HG03354 (cell line): ENCODE results near the gene NCOA6.
"Not testable (repeated sequence)": the region's sequence is repeated elsewhere in the genome, so short reads cannot be mapped to it uniquely, and the experiment has no call there.

Experiments
- ATAC-seq: cut with Tn5 transposase; IDR thresholded peaks from one replicate; pipeline ENCODE4 v1.9.1; 2021; ENCODE audit warnings: mild to moderate bottlenecking; ENCODE audit not compliant: unreplicated experiment, poor library complexity, severe bottlenecking

NCOA6 gene

DNA sequence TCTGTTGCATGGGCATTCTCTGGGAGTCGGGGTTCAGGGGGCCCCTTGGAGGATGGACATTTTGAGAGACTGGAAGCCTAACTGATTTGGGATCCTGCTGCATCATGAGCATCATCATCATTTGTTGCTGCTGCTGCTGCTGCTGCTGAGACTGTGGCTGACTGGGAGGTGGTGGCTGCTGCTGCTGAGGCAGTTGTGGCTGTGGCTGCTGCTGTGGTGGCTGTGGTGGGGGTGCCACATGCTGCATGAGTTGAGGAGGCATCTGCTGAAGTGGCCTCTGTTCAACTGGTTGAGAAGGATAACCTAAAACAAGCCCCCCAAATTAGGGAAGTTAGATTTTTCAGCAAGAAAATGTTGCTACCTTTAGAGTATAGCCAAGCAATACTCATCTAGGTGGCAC is 82.4 kb downstream of the NCOA6 start:
- no peak for ATAC-seq

DNA sequence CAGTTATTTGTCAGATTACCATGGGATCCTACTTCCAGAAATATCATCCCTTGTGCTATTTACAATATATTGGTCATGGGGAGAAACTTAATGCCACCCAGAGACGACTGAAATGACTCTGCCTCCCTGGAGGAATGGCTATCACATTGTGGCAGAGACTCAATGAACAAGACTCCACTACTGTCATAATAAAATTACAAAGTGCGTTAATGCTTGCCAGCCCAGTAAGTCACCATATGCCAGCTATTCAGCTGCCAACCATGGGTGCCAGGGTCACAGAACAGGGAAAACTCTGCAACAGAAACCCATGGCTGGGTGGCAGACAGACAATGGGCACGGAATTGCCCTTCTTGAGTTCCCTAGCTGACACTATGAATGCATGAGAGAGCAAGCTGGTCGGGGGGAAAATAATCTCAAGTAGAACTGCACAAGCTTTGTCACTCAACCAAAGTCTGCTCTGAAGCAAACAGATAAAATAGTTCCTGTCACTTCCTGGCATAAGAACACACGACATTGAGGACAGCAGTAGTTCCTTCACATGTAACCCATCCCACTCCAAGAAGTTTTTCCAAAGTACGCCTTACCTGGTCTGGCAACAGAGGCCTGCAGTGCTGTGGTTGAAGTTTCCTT is 89.2 kb downstream of the NCOA6 start:
- ATAC-seq, result no peak

DNA sequence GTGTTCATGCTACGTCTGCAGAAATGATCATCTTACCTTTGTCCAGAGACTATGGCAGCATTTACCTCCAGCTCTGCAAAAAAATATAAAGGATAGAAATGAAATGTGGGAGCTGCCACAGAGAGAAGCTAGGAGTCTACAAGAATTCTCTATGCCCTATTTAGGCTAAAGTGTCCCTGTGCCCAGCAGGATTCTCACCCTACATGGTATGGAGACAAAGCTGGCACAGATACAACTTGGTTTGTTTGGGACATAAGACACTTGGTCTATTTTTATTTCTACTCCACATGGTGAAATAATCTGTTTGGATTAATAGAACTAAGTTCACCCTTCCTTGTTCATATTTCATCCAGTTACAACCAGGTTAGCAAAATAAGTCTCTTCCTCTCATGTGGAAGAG is 92.9 kb downstream of the NCOA6 start:
- ATAC-seq, result no peak

DNA sequence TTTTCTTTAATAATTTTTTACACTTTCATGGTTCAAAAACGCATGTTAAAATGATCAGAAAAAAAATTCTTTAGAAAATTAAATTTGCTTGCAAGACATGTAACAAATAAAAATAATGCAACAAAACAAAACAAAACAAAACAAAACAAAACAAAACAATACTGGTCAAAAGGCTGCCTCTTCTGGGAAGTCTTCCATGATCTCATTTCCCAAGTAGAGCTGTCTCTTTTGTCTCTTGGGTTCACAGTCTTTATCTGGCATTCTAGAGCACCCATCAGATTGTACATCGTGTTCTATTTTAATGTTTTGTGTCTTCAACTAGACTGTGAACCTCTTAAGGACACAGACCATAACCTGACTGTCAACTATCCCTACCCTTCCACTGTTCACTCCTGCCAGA is 96.0 kb downstream of the NCOA6 start:
- ATAC-seq, result no peak

DNA sequence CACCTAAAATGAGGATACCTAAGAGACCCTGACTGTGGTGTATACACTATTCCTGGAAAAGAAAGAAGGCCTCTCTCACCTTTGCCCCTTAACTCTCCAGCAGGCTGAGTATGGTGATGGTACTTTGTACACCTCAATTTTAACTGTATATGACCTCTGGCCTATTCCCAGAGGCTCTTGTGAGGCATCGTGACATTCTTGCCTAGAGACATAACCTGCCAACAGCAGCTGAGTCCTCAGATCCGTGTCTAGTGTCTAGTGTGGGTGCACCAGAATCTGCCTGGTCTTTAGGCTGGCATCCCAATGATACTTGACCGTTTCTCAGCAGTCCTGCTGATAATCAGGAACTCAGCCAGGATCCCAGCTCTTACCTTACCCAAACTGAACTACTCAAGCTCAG is 101.3 kb downstream of the NCOA6 start:
- no peak for ATAC-seq

DNA sequence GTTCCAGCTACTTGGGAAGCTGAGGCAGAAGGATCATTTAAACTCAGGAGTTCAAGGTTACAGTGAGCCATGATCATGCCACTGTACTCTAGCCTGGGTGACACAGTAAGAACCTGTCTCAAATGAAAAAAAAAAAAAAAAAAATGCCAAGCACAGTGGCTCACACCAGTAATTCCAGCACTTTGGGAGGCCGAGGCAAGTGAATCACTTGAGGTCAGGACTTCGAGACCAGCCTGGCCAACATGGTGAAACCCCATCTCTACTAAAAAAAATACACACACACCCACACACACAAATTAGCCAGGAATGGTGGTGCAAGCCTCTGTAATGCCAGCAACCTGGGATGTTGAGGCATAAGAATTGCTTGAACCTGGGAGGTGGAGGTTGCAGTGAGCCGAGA is 102.9 kb downstream of the NCOA6 start:
- ATAC-seq, result not testable (repeated sequence)

DNA sequence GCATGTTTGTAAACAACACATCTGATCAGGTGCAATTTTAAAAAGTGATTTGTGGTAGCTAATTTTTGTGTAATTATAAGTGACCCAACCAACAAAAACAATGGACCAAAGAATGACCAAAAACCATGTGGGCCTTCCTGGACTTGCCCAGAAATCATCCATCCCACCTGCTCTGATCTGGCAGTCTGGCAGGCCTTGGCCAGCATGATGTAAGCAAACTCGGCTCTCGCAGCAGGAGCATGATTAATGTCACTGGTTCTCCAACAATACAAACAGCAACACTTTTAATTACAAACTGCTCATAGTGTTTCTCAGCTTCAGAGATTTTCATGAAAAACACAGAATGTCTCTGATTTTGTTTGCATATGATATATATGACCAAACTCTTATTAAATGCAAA is 105.2 kb downstream of the NCOA6 start:
- ATAC-seq, result no peak

DNA sequence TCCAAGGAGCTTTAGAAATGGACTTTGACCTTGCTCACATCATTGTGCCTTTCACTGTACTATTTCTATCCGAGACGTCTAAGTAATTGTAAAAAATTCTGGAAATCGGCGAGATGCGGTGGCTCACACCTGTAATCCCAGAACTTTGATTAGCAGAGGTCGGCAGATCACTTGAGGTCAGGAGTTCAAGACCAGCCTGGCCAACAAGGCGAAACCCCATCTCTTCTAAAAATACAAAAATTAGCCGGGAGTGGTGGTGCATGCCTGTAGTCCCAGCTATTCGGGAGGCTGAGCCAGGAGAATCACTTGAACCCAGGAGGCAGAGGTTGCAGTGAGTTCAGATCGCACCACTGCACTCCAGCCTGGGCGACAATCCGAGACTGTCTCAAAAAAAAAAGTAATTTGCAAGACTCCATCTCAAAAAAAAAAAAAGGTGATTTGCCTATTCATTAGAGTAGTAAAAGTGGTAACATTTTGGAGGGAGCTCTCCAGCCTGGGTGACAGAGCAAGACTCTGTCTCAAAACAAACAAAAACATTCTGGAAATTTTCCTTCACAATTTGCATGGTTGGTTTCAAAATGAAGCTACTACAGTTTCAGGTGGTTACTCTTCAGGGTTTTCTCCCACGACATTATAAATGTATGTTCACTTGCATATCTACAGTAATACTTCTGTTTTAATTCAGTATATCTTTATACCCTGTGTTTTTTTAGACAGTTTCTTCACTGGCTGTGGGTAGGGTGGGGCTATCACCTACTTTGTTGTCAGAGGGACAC is 106.0 kb downstream of the NCOA6 start:
- peak; percentile 92 for ATAC-seq

DNA sequence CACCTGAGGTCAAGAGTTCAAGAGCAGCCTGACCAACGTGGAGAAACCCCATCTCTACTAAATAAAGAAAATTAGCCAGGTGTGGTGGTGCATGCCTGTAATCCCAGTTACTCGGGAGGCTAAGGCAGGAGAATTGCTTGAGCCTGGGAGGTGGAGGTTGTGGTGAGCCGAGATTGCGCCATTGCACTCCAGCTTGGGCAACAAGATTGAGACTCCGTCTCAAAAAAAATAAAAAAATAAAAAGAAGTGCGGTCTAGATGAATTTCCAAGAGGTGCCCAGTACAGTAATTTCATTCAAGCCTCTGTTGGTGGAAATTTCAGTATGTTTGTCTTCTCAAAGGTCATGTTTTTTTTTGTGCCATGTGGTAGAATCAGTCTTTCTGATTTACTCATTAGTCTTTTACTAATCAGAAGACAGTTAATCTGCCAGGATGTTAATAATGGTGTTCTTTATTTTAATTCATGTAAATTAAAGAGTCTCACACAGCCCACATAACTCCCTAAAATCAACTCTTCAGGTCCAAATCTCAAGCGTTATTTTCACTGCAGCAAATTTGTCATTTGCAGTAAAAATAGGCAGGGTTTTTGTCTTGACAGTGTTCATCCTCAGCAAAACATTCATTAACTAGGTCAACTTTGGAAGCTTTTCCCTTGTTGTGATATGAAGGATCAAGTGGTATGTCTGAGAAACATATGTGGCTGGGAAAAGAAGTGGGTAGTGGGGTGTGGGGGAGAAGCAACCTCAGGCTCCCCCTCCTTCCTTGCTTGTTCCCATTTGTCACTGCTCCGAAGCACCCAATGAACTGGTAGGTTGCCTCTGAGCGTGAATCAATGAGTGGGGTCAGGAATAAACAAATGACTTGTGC is 108.0 kb downstream of the NCOA6 start:
- no peak for ATAC-seq

DNA sequence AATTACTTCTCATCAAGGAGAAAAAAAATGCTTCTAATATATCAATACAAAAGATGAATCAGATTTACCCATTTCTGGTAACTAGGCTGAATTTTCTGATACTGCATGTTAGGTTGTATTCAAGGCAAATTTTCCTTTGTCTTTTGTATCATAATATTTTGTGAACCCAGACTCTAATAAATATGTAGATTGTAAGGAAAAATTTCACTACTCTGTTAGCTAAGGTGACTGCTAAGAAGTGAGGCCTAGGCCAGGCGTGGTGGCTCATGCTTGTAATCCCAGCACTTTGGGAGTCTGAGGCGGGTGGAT is 108.6 kb downstream of the NCOA6 start:
- no peak for ATAC-seq

DNA sequence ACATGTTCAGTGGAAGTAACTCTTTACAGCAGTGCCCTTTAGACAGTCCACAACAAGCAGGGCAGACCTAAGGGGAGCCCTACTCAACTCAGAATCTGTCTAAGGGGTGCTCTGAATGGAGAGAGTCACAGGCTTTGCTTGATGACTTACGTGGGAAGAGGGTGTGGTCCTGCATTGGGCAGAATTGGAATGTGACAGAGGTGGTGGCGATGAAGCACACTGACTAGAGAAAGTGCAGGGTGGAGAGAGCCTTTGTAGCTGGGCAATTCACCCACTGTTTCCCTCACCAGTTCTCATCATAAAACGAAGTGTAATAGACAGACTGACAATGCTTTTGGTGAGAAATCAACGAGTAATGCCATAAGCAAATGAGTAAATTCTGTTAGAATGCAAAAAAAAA is 110.1 kb downstream of the NCOA6 start:
- no peak for ATAC-seq

DNA sequence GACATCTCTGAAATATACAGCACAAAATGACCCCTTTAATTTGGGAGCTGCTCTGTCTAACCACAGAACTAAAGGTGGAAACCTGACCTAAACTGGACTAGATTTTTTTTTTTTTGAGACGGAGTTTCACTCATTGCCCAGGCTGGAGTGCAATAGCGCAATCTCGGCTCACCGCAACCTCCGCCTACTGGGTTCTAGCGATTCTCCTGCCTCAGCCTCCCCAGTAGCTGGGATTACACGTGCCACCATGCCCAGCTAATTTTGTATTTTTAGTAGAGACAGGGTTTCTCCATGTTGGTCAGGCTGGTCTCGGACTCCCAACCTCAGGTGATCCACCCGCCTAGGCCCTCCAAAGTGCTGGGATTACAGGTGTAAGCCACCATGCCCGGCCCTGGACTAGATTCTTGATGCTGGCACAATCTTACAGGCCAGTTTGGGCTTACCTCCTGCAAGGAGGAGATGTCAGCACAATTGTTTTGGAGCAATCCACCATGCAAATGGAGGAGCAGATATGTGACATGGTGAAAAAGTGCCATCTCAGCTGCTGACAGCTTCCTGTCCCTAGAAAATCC is 111.4 kb downstream of the NCOA6 start:
- not testable (repeated sequence) for ATAC-seq

DNA sequence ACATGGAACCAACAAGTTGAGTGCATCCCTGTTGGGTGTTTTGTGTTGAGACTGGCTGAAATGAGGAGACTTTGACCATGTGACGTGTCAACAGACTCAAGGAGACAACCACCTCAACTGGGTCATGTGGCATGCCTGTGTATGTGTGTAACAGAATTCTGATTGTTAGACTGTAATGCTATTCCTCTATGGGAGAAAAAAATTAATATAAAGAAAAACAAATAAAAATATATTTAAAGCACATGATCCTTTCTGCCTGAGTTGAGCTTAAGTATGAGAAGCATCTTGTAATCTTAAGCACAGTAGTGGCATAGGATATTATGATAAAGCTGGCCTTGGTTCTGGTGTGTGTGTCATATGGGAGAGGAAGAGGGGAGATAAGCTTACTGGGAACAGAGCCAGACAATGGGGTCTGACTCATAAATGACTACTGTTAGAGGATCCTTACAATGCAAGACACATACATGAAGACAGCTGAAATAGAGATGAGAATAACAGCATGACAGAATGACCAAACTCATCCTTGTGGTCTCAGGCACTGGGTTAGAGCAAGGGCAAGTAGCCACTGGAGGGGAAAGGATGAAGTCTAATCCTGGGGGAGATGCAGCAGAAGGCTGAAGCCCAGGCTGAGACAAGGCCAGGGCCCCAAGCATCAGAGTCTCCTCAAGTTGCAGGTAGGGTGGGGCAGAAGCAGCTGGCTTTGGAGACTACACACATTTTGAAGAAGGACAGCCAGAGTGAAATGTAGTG is 112.1 kb downstream of the NCOA6 start:
- no peak for ATAC-seq

DNA sequence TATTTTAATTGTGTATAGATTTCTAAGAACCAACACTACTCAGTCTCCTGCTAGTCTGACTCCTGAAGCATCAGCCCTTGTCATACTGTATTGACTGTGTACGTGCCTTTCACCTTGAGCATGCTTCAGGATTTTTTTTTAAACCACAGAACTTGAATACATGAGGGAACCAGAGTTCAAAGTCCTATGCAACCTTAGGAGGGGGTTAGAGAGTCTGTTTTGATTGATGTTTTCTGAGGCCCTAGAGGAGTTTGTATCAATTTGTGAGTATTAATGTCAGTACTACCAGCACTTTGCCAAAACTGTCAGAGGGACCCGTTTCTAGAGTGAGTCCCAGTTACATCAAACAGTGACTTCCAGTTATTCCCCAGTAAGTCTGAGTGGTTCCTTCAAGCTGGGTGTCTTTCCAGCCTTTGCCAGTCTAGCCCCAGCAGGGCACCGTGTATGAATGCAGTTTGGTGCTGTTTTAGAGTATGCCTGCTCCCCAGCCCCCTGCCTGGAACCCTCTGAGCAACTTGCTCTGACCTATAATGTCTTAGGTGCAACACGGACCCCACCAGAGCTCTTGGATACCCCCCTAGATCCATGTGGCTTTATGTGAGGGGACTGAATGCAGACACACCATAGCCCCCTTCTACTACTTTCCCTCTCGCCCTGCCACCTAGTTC is 112.8 kb downstream of the NCOA6 start:
- no peak for ATAC-seq

DNA sequence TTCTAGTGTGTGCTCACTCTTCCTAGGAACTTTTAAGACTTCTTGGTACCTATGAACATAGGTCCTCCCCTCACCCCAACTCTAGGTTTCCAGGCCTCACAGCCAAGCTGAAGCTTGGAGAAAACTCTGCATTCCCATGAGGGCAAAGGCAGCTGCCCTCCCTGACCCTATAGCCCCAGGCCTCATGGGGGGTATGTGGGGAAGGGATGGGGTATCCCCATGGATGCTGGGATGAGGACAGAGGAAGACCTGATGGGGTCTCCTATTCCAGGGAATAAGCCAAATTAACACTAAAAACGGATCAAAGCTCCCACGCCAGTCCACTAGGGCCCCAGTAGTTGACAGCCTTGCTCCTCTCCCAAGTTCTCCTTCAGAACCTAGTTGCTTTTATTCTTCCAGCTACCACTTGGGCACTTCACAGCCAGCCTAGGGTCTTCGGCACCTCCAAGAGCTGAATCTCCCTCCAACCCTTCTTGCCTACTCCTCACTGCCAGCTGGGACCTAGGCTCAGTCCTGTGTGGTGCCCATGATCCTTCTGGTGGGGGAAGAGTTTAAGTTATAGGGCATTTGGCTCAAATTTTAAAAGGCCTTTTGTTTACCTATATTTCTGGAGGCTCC is 113.5 kb downstream of the NCOA6 start:
- no peak for ATAC-seq

DNA sequence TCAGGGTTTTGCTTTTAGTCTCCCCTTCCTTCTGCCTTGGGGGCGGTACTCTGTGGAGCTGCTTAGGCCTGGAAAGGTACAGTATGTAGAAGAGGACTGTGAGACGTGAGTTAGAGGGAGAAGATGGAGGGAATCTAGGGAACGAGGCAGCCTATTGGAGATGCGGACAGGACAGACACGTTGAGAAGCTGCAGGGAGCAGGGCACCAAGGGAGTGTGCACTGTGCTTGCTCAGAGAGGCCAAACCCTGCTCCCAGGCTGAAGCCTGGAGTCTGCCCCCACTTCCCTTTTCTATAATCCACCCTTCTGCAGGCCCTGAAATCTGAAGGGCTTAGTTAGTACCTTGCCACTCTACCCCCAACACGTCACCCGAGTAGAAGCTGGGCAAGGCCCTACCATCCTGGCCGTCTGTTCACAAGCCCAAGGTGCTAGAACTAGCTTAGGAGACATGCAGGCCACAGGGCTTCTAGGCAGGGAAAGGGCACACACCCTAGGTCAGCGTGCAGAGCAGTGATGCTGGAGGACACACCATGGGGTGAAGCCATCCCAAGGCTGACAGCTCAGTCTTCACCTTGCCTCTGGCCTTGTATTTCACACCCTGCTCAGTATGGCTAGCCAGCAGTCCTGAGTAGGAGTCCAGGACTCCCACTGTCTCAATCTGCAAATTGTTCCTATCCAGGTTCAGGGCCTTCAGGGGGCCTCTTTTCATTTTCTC is 114.4 kb downstream of the NCOA6 start:
- no peak for ATAC-seq

DNA sequence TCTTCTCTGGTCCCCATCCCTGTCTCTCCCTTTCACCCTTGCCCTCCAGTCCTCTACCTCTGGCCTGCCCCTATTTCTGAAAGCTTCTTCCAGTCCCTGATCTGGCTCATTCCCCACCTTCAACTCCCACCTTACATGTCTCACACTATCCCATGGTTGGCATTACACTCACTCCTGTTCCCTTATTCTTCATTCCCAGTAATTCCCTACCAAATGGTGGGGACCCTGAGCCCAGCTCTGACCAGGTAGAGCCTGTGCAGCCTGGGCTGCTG is 114.9 kb downstream of the NCOA6 start:
- no peak for ATAC-seq

DNA sequence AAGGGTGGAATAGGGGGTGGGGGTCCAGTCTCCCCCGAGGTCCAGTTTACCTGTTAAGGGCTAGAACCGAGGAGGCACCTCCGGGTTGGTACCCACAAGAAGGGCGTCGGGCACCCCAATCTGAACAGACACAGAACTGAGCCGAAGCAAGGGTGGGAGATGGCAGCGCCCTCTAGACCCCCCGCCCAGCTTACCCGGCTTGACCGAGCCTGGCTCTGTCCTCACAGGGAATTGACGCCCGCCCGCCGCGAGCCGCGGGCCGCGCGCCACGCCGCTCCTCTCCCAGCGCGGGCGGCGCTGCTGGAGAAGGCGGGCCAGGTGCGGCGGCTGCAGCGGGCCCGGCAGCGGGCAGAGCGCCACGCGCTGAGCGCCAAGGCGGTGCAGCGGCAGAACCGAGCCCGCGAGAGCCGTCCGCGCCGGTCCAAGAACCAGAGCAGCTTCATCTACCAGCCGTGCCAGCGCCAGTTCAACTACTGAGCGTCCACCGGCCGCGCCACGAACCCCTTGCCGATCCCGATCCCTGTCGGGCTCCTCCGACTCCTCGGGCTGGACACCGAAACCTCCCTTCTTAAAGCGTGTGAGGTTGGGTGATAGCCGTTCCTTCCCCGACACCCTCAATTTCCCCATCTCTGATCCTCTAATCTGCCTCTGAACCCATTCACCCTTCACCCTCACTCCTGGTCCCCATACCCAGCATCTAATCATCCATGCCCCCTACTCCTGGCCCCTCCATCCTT is 115.5 kb downstream of the NCOA6 start:
- peak; percentile 41 for ATAC-seq
